OCI-LY7 (cell line): ENCODE data around the gene EPB41L4A. TPM values are rescaled to one million over a fixed set of nuclear protein-coding genes. Genes with fewer than 3 reads are reported as not detected.

Experiments
- BruUV-seq: library from RNA; stranded (reverse); fragments of 400-500 nt; replicated peaks from 2 replicates; lab custom pipeline; 2021; lab: Mats Ljungman, UMichigan
- CTCF ChIA-PET: fragments of 300-600 bp; sonication (Branson Sonifier 250); formaldehyde crosslinking; loops from one replicate; lab custom pipeline; 2022; ENCODE audit warnings: antibody characterized with exemption; ENCODE audit not compliant: unreplicated experiment; lab: Charles Lee
- POLR2A ChIA-PET: fragments of 300-600 bp; sonication (Branson Sonifier 250); formaldehyde crosslinking; loops from one replicate; lab custom pipeline; 2022; ENCODE audit warnings: antibody characterized with exemption; lab: Charles Lee
- DNase-seq: peaks from one replicate; pipeline ENCODE4 v3.0.0-alpha.2; 2015; ENCODE audit warnings: low spot score
- H2AFZ ChIP-seq: fragments of 200-600 bp; sonication (generic), shearing (Covaris generic); 2 replicates; pipeline ENCODE4 v1.6.1; 2014; ENCODE audit warnings: mild to moderate bottlenecking, antibody characterized with exemption, low read length, moderate library complexity
- H3K27ac ChIP-seq: fragments of 200-600 bp; sonication (generic); 2 replicates; pipeline ENCODE4 v1.5.1; 2014; ENCODE audit warnings: mixed run types, low read depth, mild to moderate bottlenecking, moderate library complexity, low read length, inconsistent platforms; ENCODE audit not compliant: poor library complexity, severe bottlenecking
- H3K36me3 ChIP-seq: fragments of 200-600 bp; sonication (generic); 2 replicates; pipeline ENCODE4 v1.6.1; 2014; ENCODE audit warnings: mild to moderate bottlenecking, antibody characterized with exemption, low read length, moderate library complexity, mixed read lengths; ENCODE audit not compliant: insufficient read depth
- H3K4me1 ChIP-seq: fragments of 200-600 bp; sonication (generic); 2 replicates; pipeline ENCODE4 v1.5.1; 2014; ENCODE audit warnings: mild to moderate bottlenecking, low read length; ENCODE audit not compliant: insufficient read depth, poor library complexity, severe bottlenecking
- H3K4me2 ChIP-seq: fragments of 200-600 bp; sonication (generic); 2 replicates; pipeline ENCODE4 v1.6.1; 2014; ENCODE audit warnings: mild to moderate bottlenecking, low read length
- H3K4me3 ChIP-seq: fragments of 200-600 bp; sonication (generic); 2 replicates; pipeline ENCODE4 v1.5.1; 2014; ENCODE audit warnings: mild to moderate bottlenecking, low read depth, low read length; ENCODE audit not compliant: poor library complexity, severe bottlenecking
- H3K79me2 ChIP-seq: fragments of 200-600 bp; sonication (generic); 2 replicates; pipeline ENCODE4 v1.6.1; 2016; ENCODE audit warnings: low read depth, mild to moderate bottlenecking, low read length, moderate library complexity, mixed read lengths; ENCODE audit not compliant: insufficient read depth
- H3K9me2 ChIP-seq: fragments of 200-600 bp; sonication (generic); 2 replicates; pipeline ENCODE4 v1.6.1; 2016; ENCODE audit warnings: mild to moderate bottlenecking, low read length, mixed read lengths; ENCODE audit not compliant: insufficient read depth
- H3K9me3 ChIP-seq: fragments of 200-600 bp; sonication (generic); 2 replicates; pipeline ENCODE4 v1.6.1; 2014; ENCODE audit warnings: mild to moderate bottlenecking, mixed run types, low read length, mixed read lengths
- H4K20me1 ChIP-seq: fragments of 200-600 bp; sonication (generic); 2 replicates; pipeline ENCODE4 v1.6.1; 2014; ENCODE audit warnings: mild to moderate bottlenecking, antibody characterized with exemption, low read length, moderate library complexity, mixed read lengths; ENCODE audit not compliant: insufficient read depth
- CTCF ChIP-seq: fragments of 200-600 bp; sonication (generic); conservative IDR thresholded peaks from 2 replicates; pipeline ENCODE4 v1.5.1; 2014; ENCODE audit warnings: mild to moderate bottlenecking, antibody characterized with exemption, low read length, moderate library complexity, mixed read lengths
- EZH2phosphoT487 ChIP-seq: fragments of 200-600 bp; sonication (generic); IDR thresholded peaks from 2 replicates; pipeline ENCODE4 v1.6.1; 2018; ENCODE audit warnings: low read depth, borderline replicate concordance, mild to moderate bottlenecking, mixed run types, antibody characterized with exemption, low read length, moderate library complexity, mixed read lengths
- intact Hi-C: fragments of 100-400 bp; cut with micrococcal nuclease; formaldehyde crosslinking; loops from one replicate; pipeline ENCODE4 v1.10.0; 2022; ENCODE audit not compliant: unreplicated experiment
- total RNA-seq, 2 experiments: library from RNA; depleted of rRNA in 1 of 2; stranded (reverse); fragments of >200 nt in 1 of 2; shearing (Covaris generic) in 1 of 2; gene quantifications; 2 replicates each; pipeline ENCODE4 v1.2.3, GENCODE V29; 2014 to 2022

The EPB41L4A gene
- total RNA-seq, 2 experiments from 2014 or later = 0.03 TPM; not detected in 1

GRCh38 chr5:112344540-112344939 is 74.5 kb downstream of the EPB41L4A start:
- POLR2A ChIA-PET = no interaction called here
- CTCF ChIA-PET = no interaction called here
- intact Hi-C loops = no loop called here

GRCh38 chr5:112342389-112342788 is 76.7 kb downstream of the EPB41L4A start:
- DNase-seq = no peak
- H3K4me2 ChIP-seq = no peak overlapping the region
- no peaks in the 10 kb centered on the region for H3K36me3 ChIP-seq
- H3K9me2 ChIP-seq = no peaks in the 10 kb centered on the region
- H2AFZ ChIP-seq = no peak overlapping the region
- BruUV-seq = no TSS peak
- H3K27ac ChIP-seq = no peak overlapping the region
- ChIA-PET CTCF (no interaction called here), POLR2A (no interaction called here)
- no peaks in the 10 kb centered on the region for H3K4me1 ChIP-seq
- H3K9me3 ChIP-seq = no peaks in the 10 kb centered on the region
- H4K20me1 ChIP-seq = no peaks in the 10 kb centered on the region
- no peak for TF ChIP-seq CTCF
- TF ChIP-seq EZH2phosphoT487 = no peak
- no peaks in the 10 kb centered on the region for H3K79me2 ChIP-seq
- intact Hi-C loops = no loop called here
- no peak overlapping the region for H3K4me3 ChIP-seq

More at GRCh38 chr5:112344540-112344939, 74.5 kb downstream of the EPB41L4A start:
- TF ChIP-seq CTCF = no peak
- TF ChIP-seq EZH2phosphoT487 = no peak
- H3K4me1 ChIP-seq = no peaks in the 10 kb centered on the region
- no peak overlapping the region for H3K4me3 ChIP-seq
- H3K36me3 ChIP-seq = no peaks in the 10 kb centered on the region
- DNase-seq = no peak
- H4K20me1 ChIP-seq = no peaks in the 10 kb centered on the region
- no TSS peak for BruUV-seq
- H3K9me3 ChIP-seq = no peaks in the 10 kb centered on the region
- H3K4me2 ChIP-seq = no peak overlapping the region
- H3K9me2 ChIP-seq = no peaks in the 10 kb centered on the region
- no peak overlapping the region for H3K27ac ChIP-seq
- H3K79me2 ChIP-seq = no peaks in the 10 kb centered on the region
- H2AFZ ChIP-seq = no peak overlapping the region

GRCh38 chr5:112339761-112340160 is 79.3 kb downstream of the EPB41L4A start:
- H3K9me2 ChIP-seq = no peaks in the 10 kb centered on the region
- POLR2A ChIA-PET = no interaction called here
- H3K4me1 ChIP-seq = no peaks in the 10 kb centered on the region
- BruUV-seq = no TSS peak
- H3K36me3 ChIP-seq = no peaks in the 10 kb centered on the region
- CTCF ChIA-PET = no interaction called here
- no peaks in the 10 kb centered on the region for H3K9me3 ChIP-seq
- H4K20me1 ChIP-seq = no peaks in the 10 kb centered on the region
- intact Hi-C loops = no loop called here
- DNase-seq = no peak
- no peaks in the 10 kb centered on the region for H3K79me2 ChIP-seq
- TF ChIP-seq CTCF (no peak), EZH2phosphoT487 (no peak)
- no peak overlapping the region for H3K4me2 ChIP-seq
- no peak overlapping the region for H3K4me3 ChIP-seq
- H3K27ac ChIP-seq = no peak overlapping the region
- H2AFZ ChIP-seq = no peak overlapping the region
